ENCODE measurements around the gene NCAPG2.

DNA sequence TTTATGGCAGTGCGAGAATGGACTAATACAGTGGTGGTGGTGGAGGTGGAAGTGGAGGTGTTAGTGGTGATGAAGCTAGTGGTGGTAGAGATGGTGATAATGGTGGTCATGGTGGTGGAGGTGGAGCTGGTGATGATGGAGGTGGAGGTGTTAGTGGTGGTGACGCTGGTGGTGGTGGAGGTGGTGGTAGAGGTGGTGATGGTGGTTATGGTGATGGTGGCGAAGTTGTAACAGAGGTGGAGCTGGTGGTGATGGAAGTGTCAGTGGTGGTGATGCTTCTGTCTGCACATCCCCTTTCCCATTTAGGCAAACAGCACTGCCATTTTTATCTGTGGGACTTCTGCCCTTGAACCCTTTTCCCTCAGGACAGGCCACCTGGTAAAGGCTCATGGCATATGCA lies 109.5 kb downstream of the NCAPG2 start:
- no peak for TF ChIP-seq POLR2A (IDR thresholded peaks at IDR 0.05)
- no peak for TF ChIP-seq EP300 (IDR thresholded peaks at IDR 0.05)

Data from gastroesophageal sphincter (tissue), 2 donors.